GM21526 (cell line): ENCODE measurements around the gene BCL2A1.
A peak's percentile ranks its signal among the peaks of the same experiment; 100 is the strongest.
"Not testable (repeated sequence)": the region's sequence is repeated elsewhere in the genome, so short reads cannot be mapped to it uniquely, and the experiment has no call there.

Experiments
- ATAC-seq: cut with Tn5 transposase; IDR thresholded peaks from one replicate; pipeline ENCODE4 v1.9.1; 2021; ENCODE audit warnings: moderate library complexity; ENCODE audit not compliant: unreplicated experiment, low FRiP score

Gene BCL2A1

DNA sequence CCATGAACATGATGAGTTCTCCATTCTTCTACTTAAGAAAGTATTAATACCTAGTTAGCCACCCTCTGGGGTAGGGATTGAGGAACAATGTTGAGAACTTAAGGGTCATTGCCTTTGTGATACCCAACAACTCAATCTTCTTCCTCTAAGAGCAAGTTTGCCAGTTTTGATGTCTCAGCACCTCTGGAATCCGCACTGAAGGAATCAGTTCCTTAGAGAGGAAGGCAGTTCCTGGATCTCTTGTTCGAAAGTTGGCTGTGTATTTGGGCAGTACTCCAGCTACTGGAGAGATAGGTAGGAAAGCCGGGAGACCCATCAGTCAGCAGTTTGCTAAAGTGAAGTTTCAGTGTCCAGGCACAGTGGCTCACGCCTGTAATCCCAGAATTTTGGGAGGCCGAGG lies 38.5 kb downstream of the BCL2A1 start:
- no peak for ATAC-seq

DNA sequence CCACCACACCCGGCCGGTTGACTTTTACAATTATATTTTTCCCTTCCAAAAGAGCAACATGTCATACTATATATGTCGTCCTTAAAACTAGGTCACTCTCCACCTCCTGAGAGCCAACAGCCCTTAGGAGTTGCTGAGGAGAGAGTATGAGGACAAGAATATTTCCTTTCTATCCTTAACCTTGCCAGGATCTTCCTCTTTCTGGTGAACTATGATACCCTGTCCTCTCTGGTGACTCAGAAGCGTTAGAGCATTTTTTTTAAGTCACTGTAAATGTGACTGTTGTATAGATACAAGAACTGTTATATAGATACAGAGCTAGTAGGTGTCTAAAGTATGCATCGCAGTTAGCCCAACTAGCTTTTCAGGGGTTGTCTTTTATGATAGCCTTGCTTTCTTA lies 40.5 kb downstream of the BCL2A1 start:
- no peak for ATAC-seq

DNA sequence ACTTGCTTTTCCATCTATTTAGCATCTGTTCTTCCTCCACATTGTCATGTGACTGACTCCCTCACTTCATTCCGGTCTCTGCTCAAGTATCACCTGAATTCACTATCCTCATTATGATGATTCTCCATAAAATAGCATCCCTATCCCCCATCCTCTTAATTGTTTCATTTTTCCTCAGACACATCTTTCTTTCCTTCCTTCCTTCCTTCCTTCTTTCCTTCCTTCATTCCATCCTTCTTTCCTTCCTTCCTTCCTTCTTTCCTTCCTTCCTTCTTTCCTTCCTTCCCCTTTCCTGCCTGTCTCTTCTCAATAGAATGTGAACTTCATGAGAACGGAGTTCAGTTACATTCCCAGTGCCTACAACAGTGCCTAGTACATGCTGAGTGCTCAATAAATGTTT lies 41.6 kb downstream of the BCL2A1 start:
- no peak for ATAC-seq

DNA sequence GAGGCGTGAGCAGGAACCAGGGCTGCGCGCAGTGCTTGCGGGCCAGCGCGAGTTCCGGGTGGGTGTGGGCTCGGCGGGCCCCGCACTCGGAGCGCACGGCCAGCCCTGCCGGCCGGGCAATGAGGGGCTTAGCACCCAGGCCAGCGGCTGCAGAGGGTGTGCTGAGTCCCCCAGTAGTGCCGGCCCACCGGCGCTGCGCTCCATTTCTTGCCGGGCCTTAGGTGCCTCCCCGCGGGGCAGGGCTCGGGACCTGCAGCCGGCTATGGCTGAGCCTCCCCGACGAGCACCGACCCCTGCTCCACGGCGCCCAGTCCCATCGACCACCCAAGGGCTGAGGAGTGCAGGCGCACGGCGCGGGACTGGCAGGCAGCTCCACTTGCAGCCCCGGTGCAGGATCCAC lies 44.9 kb downstream of the BCL2A1 start:
- not testable (repeated sequence) for ATAC-seq

DNA sequence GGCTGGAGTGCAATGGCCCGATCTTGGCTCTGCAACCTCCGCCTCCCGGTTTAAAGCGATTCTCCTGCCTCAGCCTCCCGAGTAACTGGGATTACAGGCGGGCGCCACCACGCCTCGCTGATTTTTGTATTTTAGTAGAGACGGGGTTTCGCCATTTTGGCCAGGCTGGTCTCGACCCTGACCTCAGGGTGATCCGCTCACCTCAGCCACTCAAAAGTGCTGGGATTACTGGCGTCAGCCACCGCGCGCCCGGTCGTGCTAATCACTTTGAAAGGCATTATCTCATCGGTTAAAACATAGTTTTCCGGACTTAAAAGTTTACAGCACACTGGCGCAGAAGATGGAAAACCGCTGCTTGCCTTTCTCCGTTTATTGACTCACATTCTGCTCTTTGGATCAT lies 46.6 kb downstream of the BCL2A1 start:
- no peak for ATAC-seq

DNA sequence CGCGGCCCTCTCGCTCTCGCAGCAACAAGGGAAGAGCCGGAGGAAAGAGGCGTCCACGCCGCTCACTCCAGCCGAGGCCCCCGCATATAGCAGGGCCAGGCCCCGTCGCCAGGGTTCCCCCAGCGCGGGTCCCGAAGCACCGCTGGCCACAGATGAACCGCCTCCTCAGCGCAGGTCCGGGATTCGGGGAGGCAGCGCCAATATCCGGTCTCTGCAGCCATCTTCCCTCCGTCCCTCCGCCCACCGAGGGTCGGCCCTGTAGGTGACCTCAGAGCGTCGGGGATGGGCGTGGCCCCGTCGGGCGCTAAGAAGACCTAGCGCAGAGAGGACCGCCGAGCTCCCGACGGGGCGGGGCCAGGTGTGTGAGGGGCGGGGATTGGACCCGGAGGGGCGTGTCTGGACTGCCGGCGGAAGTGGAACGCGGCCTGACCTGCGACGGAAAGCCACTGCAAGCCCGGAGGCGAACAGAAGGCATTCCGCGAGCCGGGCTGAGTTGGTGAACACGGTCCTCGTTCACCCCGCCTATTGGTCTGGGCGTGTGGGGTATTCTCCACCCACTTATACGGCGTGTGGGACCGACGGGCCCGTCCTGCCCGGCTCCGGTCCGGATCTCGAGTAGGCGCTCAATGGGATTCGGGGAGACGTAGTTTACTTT lies 47.4 kb downstream of the BCL2A1 start:
- peak; percentile 92 for ATAC-seq

DNA sequence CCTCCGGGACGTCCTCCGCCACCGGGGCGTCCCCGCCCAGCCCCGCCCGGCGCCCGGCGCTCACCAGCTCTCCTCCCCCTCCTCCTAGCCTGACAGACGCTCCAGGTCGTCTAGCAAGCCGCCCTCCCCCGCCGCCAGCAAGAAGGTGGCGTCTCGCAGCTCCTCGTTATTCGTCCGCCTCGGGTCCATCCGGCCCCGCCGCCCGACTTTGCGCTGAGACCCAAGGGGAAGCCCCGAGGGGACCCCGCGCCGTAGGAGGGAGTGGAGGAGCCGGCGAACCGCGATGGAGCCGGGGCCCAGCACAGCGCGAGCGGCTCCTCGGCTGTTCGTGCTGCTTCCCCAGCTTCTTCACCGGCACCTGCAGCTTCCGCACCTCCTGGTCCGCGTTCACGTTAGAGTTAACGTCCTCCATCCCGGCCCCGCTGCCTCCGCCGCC lies 47.9 kb downstream of the BCL2A1 start:
- peak; percentile 43 for ATAC-seq

DNA sequence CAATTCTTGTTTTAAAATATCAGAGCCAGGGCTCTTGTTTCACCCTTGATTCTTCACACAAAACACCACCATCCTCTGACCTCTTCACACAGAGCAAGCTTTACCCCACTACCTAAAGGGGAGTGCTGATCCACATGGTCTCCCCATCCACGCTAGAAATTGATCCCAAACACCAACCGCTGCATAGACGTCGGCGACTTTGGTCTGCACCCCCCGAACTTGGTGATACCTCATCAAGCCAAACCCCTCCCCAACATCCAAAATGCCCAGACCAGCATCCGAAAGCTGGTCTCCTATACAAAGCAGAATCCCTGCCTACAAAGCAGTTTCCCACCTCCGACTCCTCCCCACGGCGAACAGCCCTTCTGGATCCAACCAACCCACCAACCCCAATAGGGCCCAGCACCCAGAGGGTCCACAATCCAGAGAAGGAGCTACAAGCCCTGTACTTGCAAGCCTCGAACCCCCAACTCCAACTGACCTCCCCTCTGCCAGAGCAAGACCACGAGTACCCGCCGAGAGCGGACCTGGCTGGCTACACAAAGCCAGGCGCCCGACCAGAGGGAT lies 48.4 kb downstream of the BCL2A1 start:
- no peak for ATAC-seq

DNA sequence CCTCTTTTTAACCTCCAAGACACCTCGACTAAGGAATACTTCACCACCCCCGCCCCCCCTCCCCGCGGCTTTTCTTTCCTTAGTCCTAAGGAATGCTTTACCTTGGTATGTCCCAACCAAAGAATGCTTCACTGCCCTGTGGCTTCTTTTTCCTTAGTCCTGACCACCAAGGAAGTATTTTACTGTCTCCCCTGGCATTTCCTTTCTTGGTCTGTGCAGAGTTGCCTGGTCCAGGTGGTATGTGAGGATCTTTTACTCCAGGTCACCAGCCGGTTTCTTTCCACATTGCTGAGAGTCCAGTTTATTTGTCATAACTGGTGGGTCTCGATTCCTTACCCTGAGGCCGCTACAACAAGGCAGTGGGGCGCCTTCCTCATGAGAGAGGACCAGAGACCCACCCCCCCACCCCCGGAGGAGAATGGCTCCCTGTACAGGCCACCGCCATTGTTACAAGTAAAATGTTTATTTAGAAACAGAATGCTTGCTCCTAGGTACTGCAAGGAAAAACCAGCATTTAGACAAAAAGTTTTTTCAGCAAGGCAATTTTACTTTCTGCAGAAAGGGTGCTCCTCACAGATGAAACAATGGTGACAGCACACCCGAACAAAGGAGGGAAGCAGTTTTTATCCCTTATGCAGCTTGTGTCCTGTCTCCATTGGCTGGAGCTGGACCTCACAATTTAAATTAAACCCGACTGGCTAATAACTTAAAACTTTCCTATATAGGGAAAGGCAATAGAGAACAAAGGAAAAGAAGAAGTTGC lies 51.1 kb downstream of the BCL2A1 start:
- ATAC-seq: no peak

DNA sequence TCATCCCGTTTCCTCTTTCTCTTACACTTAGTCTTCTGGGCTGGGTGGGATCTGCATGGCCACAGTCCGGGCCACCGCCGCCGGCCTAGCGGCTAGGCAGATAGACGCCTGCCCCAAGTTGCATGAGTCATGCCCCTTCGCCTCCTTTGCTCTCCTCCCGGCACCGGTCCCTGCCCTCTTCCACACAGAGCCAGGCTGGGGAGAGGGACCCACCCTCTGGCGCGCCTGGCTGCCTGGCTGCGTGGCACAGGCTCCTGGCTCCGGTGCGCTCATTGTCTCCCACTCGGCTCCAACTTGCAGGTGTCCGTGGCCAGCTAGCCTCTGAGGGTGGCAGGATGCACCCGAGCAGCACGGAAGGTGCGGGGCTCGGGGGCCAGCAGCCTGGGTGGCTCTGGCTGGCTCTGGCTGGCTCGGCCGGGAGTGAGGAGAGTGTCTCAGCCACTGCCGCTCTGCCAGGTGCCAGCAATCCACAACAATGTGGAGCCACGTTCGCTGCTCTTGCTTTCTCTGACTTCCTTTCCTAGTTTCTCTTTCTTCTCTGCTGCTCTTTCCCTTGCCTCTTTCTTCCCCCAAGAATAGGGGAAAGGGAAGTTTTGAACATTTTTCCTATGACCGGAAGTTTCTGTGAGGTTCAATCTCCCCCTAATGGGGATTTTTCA lies 51.8 kb downstream of the BCL2A1 start:
- no peak for ATAC-seq

DNA sequence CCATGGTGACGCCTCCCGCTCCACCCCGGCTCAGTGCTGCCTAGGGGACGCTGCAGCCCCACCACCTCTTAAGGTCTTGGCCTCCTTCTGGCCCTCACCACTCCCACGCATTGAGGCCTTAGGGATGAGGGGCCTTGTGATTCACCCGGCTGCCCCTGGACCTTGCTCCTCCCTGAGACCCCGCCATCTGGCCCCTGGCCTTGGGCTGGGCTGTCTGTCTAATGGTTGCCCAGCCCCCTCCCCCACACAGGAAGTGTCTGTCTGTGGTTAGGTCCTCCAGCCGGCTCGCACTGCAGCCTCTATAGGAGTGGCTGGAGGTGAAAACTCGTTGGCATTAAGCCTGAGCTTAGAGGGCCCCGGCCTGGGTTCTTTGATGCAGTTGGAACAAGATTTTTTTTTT lies 52.7 kb downstream of the BCL2A1 start:
- no peak for ATAC-seq

DNA sequence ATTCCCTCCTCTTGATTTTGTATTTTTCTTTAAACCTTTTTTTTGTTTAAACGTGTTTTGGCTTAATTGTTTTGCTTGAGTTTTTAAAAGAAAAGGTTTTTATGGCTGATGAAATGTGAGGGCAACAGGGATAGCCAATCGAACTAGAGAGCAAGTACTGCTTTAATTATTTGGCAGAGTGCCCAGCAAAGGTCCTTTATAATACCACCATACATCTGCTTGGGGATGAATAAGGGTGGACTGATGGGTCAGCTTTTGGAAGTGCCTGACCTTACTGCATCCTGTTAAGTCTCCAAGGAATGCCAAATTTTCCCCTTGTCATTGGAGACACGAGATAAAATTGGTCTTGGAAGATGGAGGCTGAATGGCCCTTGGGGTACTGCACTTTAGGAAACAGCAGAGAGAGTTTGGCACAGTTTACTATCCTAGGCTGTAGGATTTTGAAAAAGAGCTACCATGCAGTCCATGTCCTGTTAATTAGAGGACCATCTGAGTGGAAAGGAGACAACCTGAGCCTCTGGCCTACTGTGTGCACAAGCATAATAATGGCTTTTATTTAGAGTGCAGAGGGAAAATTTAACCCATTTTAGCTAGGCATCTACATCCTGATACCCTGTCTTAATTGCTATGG lies 54.4 kb downstream of the BCL2A1 start:
- ATAC-seq: no peak

DNA sequence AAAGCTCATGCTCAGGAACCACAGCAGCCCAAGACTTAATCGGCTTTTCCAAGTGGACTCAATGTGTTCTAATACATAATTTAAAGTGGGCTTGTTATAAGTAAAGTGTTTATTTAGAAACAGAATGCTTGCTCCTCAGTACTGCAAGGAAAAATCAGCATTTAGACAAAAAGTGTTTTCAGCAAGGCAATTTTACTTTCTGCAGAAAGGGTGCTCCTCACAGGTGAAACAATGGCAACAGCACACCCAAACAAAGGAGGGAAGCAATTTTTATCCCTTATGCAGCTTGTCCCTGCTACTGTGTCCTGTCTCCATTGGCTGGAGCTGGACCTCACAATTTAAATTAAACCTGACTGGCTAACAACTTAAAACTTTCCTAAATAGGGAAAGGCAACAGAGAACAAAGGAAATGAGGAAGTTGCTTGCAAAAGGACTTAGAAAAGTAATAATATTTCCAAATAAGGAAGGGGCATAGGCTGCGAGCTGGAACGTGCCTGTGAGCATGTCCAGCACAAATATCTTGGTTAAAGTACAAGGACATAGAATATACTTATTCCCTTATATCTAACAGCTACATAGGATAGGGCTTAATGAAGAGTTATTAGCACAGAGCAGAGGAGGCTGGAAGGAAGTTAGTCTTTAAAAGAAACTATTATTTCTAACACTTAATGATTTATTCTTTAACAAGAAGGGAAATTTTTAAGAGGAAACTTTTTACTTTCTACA lies 55.1 kb downstream of the BCL2A1 start:
- not testable (repeated sequence) for ATAC-seq

DNA sequence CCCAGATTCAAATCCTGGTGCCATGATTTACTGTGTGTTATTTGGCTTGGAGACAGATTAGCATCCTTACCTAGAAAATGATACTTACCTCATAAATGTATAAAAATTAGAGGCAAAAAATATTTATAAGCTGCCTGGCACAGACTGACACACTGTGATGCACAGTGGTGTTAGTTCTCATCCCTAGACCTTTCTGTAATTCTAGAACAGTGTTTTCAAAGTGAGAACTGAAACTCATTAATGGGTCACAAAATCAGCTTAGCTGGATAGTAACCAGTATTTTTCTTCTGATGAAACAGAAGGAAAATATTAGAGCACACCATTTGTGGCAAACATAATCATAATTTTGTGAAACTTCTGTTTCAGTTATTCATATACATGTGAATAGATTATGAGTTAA lies 56.3 kb downstream of the BCL2A1 start:
- ATAC-seq: no peak
